K562 (cell line): ENCODE data around the gene FANCC. TPM values are rescaled to one million over a fixed set of nuclear protein-coding genes. Genes with fewer than 3 reads are reported as not detected.

Experiments
- SMC3 ChIP-seq: conservative IDR thresholded peaks from 2 replicates; pipeline ENCODE4 v1.6.1; 2011; ENCODE audit warnings: low read depth, low read length, improper control_type of control experiment; ENCODE audit not compliant: insufficient read depth
- ZNF707 ChIP-seq: fragments of 250-450 bp; sonication (Bioruptor Pico); conservative IDR thresholded peaks from 2 replicates; pipeline ENCODE4 v1.8.0; 2022; ENCODE audit warnings: inconsistent platforms, mild to moderate bottlenecking, moderate library complexity
- polyA plus RNA-seq, 8 experiments: library from polyadenylated mRNA; depleted of rRNA in 4 of 8; stranded (reverse) in 5 of 8; unstranded in 3 of 8; fragments of >200 nt; fragmentation: Nextera tagmentation in 2 of 8; fragmentation: Illumina TruSeq in 1 of 8; extraction: Ambion mirVana in 2 of 8; extraction: Trizol in 1 of 8; gene quantifications; 2 replicates each; pipeline versions ENCODE4 v1.2.1 to v1.2.3, GENCODE V29; 2011 to 2014; ENCODE audit warnings: inconsistent platforms in 1 of 8, missing spikeins in 1 of 8
- total RNA-seq, 7 experiments: library from RNA; depleted of rRNA in 6 of 7; stranded (reverse); fragments of >200 nt in 6 of 7; fragmentation: Illumina TruSeq in 2 of 7; extraction: Trizol in 2 of 7; gene quantifications; 2 replicates each; pipeline versions ENCODE4 v1.2.1 to v1.2.3, GENCODE V29; 2011 to 2021; ENCODE audit warnings: low replicate concordance in 1 of 7
- TF ChIP-seq, protein P1 (sequence below): fragments of 450-650 bp; IDR thresholded peaks from 2 replicates; pipeline ENCODE4 v1.6.1; 2016; ENCODE audit warnings: low read depth
- TF ChIP-seq, protein P2 (sequence below): sonication (generic); formaldehyde crosslinking; IDR thresholded peaks from 2 replicates; pipeline ENCODE4 v1.8.0; 2022; ENCODE audit warnings: mild to moderate bottlenecking, low read depth, missing genetic modification reagents

The FANCC gene
- total and polyA plus RNA-seq, 9 of the 15 experiments (the other 6 are each of a cell fraction or from before 2014, with no cell fraction given), result 4.6 to 18.4 (median 14.2) TPM

DNA sequence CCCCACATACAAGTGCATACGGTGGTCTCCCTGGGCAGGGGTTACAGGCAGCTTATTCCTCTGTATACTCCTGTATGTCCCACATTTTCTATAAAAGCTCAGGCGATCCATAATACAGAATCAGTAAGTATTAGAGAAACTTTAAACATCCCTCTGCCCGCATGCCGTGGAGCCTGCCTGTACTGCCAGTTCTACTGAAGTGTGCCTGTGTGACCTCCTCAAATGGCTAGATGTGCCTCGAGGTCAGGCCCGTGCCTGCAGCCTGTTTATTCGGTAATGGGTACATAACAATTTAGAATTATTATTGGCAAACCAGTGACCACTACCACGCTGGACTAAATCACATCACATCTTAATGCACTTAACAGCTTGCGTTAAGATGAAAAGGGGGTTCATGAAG lies 190.8 kb downstream of the FANCC start (continued):
- TF ChIP-seq, protein P1, sequence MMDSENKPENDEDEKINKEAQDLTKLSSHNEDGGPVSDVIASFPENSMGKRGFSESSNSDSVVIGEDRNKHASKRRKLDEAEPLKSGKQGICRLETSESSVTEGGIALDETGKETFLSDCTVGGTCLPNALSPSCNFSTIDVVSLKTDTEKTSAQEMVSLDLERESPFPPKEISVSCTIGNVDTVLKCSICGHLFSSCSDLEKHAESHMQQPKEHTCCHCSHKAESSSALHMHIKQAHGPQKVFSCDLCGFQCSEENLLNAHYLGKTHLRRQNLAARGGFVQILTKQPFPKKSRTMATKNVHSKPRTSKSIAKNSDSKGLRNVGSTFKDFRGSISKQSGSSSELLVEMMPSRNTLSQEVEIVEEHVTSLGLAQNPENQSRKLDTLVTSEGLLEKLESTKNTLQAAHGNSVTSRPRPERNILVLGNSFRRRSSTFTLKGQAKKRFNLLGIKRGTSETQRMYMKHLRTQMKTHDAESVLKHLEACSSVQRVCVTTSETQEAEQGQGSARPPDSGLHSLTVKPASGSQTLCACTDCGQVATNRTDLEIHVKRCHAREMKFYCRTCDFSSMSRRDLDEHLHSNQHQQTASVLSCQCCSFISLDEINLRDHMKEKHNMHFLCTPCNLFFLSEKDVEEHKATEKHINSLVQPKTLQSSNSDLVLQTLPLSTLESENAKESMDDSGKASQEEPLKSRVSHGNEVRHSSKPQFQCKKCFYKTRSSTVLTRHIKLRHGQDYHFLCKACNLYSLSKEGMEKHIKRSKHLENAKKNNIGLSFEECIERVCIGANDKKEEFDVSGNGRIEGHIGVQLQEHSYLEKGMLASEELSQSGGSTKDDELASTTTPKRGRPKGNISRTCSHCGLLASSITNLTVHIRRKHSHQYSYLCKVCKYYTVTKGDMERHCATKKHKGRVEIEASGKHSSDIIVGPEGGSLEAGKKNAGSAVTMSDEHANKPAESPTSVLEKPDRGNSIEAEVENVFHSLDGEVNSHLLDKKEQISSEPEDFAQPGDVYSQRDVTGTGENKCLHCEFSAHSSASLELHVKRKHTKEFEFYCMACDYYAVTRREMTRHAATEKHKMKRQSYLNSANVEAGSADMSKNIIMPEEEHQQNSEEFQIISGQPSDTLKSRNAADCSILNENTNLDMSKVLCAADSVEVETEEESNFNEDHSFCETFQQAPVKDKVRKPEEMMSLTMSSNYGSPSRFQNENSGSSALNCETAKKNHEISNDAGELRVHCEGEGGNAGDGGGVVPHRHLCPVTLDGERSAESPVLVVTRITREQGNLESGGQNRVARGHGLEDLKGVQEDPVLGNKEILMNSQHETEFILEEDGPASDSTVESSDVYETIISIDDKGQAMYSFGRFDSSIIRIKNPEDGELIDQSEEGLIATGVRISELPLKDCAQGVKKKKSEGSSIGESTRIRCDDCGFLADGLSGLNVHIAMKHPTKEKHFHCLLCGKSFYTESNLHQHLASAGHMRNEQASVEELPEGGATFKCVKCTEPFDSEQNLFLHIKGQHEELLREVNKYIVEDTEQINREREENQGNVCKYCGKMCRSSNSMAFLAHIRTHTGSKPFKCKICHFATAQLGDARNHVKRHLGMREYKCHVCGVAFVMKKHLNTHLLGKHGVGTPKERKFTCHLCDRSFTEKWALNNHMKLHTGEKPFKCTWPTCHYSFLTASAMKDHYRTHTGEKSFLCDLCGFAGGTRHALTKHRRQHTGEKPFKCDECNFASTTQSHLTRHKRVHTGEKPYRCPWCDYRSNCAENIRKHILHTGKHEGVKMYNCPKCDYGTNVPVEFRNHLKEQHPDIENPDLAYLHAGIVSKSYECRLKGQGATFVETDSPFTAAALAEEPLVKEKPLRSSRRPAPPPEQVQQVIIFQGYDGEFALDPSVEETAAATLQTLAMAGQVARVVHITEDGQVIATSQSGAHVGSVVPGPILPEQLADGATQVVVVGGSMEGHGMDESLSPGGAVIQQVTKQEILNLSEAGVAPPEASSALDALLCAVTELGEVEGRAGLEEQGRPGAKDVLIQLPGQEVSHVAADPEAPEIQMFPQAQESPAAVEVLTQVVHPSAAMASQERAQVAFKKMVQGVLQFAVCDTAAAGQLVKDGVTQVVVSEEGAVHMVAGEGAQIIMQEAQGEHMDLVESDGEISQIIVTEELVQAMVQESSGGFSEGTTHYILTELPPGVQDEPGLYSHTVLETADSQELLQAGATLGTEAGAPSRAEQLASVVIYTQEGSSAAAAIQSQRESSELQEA, result no peak
- no peak for TF ChIP-seq ZNF707 (CRISPR knock-in tag)
- TF ChIP-seq, protein P2, sequence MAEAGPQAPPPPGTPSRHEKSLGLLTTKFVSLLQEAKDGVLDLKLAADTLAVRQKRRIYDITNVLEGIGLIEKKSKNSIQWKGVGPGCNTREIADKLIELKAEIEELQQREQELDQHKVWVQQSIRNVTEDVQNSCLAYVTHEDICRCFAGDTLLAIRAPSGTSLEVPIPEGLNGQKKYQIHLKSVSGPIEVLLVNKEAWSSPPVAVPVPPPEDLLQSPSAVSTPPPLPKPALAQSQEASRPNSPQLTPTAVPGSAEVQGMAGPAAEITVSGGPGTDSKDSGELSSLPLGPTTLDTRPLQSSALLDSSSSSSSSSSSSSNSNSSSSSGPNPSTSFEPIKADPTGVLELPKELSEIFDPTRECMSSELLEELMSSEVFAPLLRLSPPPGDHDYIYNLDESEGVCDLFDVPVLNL (CRISPR knock-in tag), result no peak
- no peak for TF ChIP-seq SMC3
